Stimulated activated CD8-positive, alpha-beta memory T cell treated with anti-CD3 and anti-CD28 coated beads, Interleukin-12 subunit alpha, Interleukin-12 subunit beta, amount 100 ng/mL, for 24 hours (primary cell): ENCODE results near the gene GRK7.

ENCODE experiments used
- DNase-seq: peaks from one replicate; pipeline ENCODE4 v3.0.0-alpha.2; 2020; ENCODE audit errors: extremely low read depth

The GRK7 gene, protein sequence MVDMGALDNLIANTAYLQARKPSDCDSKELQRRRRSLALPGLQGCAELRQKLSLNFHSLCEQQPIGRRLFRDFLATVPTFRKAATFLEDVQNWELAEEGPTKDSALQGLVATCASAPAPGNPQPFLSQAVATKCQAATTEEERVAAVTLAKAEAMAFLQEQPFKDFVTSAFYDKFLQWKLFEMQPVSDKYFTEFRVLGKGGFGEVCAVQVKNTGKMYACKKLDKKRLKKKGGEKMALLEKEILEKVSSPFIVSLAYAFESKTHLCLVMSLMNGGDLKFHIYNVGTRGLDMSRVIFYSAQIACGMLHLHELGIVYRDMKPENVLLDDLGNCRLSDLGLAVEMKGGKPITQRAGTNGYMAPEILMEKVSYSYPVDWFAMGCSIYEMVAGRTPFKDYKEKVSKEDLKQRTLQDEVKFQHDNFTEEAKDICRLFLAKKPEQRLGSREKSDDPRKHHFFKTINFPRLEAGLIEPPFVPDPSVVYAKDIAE (N-terminal part only)

DNA sequence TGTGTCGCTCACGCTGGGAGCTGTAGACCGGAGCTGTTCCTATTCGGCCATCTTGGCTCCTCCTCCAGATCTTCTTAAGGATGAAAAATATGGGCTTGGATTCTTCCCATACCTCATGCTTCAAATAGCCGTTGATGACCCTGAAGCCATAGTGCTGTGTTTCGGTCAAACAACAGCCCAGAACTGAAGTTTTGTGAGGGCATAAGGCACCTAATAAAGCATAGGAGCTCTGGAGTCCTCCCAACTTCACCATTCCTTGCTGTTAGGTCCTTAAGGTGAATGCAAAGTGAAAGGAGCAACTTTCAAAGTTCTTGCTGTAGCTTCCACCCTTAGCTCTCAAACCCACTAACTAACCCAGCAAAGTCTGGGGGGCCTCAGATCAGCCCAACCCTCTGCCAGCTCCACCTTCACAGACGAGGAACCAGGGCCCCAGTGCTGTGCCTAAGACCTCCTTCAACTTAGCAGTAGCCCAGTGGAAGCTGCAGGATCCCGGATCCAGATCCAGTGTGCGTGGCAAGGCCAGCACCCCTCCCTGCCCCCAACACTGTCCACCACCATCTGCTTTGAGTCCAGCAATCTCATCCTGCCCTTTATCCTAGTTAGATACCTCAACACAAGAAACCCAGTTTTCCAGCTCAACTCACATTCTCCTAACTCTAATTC lies at the start of gene GRK7:
TSS of gene GRK7 (plus strand) at position 321 of the 663 bp plus-strand sequence. CDS start 14,877 bp downstream, outside the sequence.
- DNase-seq: no peak

DNA sequence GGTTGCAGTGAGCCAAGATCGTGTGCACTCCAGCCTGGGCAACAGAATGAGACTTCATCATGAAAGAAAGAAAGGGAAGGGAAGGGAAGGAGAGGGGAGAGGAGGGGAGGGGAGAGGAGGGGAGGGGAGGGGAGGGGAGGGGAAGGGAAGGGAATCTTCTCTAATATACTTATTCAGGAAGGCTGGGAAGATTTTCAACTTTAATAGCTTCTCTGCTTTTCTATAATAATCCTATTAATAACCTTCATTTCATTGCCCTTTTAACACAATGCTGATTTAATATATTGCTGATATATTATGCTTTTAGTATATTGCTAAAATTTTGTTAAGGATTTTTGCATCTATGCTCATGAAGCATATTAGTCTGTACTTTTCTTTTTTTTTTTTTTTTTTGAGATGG lies 48.5 kb upstream of the GRK7 start:
- DNase-seq: no peak

DNA sequence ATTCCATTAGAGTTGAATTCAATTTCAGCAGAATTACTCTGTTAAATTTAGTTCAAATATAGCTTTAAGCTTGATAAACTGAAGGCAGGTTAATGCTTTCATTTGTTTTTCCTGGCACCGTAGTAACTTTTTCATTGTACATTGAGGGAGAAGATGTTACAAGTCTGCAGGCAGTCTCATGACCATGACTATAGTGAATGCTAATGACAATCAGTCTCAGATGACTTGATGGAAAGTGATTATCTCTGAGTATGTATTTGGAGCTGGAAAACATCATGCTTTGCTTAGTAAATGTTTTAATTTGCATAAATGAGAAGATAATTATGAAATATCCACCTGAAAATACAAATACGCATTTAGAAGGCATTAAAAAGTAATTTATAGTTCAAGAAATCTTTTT lies 41.1 kb upstream of the GRK7 start:
- no peak for DNase-seq

DNA sequence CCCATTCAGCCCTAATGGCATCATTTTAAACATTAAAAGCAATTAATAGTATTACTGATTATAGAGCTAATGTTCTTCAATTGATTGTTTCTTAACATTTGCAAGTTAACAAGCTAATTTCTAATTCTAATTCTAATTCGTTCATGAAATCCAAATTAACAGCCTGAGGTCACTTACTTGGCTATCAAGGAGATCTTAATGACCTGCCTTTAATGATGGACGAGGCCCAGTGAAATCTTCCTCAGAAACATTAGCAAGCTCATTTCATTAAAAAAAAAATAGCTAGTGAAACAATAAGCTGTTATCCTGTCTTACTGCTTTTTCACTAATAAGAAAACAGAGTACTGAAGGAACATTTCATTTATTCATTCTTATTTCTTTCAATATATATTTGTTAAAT lies 40.6 kb upstream of the GRK7 start:
- DNase-seq: no peak

DNA sequence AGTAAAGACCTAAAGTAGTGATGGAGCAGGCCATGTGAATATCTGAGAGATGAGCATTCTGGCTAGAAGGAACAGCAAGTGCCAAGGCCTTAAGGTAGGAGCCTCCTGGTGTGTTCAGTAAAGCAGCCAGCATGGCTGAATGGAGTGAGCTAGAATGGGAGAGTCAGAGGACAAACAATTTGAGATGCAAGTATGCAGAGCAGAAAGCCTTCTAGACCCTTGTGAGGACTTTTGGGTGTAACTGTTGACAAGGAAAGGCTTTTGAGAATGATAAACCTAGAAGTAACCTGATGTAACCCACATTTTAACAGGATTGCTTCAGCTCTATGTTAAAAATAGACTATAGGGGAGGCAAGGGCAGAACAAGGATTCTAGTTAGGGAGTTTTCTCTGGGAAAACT lies 40.0 kb upstream of the GRK7 start:
- no peak for DNase-seq

DNA sequence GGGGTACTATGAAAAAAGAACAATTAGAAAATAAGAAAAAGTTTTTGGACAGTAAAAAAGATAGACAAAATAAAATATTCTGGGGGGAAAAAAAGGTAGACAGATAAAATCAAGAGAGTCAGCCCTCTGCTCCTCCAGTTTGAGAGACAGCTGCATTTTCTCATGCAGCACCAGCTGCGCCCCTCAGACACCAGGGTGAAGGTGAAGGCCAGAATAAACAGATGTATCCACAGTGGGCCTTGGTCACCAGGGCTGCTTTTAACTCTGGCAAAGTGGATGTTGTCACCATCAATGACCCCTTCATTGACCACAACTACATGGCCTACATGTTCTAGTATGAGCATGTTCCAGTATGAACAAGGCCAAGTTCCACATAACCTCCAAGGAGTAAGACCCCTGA lies 39.0 kb upstream of the GRK7 start:
- no peak for DNase-seq

DNA sequence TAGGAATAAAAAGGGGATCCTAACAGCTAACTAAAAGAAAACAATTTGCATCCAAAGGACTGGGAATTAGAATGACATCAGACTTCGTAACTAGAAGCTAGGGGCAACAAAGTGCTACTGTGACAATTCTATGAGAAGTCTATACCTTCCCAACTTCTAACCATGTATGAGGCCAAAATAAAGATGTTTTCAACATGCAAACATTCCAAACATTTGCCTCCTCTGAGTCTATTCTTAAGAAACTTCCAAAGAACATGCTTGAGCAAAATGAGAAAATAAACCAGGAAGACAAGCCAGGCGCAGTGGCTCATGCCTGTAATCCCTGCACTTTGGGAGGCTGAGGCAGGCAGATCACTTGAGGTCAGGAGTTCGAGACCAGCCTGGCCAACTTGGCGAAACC lies 38.2 kb upstream of the GRK7 start:
- no peak for DNase-seq

DNA sequence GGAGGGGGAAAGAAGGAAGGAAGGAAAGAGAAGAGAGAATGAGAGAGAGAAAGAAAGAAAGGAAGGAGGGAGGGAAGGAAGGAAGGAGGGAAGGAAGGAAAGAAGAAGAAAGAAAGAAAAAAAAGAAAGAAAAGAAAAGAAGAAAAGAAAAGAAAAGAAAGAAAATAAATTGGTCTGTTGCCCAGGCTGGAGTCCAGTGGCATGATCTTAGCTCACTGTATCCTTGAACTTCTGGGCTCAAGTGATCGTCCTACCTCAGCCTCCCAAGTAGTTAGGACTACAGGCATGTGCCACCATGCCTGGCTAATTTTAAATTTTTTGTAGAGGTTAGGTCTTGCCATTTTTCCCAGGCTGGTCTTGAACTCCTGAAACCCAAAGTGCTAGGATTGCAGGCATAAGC lies 36.7 kb upstream of the GRK7 start:
- no peak for DNase-seq

DNA sequence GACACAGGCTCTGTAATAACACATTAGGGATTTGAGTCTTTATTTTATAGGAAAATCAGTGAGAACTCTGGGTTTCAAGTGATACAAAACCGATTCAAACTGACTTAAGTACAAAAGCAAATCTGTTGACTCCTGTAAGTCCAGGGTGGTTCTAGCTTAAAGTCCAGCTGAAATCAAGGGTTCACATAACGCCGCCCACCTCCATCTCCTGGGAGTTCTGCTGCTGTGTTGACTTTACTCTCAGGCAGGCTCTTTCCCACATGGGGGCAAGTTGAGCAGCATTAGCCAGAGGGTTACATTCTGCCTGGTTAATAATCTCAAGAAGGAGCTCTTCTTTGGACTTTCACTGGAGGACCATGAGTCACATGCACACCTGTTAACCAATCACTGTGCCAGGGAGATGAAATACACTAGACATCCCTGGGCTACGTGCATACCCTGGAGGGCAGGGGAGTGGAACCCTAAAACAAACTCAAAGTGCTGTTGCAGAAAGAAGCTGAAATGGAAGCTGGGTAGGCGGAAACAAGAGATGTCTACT lies 34.8 kb upstream of the GRK7 start:
- no peak for DNase-seq

DNA sequence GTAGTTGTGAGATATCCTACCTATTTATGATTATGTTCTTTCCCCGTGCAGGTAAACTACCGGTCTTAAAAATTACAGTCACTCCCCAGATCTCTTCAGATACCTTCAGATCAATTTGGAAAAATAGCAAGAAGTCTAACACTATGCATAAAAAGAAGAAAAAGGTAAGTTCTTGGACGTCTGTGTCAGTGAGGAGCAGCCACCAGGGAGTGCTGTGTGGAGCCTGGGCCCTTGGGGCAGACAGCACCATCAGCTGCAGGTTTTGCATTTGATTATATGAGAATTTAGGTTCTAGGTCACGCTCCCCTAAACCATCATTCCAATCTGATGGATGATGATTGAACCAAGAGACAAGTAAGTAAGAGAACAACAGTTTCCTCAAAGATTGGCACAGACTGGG lies 34.0 kb upstream of the GRK7 start:
- DNase-seq: no peak

DNA sequence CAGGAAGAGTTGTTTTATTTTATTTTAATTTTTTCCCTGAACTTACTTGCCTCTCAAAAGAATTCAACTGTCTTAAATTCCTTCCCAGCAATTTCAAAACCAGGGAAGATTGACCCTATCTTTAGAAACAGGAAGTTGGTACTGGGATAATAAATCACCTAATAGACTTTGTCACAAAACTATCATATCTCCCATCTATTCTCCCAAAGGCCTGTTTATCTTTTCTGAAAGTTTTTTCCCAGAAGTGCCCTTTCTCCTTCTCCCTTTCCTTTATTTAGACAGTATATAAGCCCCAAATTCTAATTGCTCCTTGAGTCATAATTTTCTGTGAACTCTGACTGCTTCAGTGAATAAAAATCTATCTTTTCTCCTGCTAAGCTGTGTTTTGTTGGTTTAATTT lies 28.0 kb upstream of the GRK7 start:
- no peak for DNase-seq

DNA sequence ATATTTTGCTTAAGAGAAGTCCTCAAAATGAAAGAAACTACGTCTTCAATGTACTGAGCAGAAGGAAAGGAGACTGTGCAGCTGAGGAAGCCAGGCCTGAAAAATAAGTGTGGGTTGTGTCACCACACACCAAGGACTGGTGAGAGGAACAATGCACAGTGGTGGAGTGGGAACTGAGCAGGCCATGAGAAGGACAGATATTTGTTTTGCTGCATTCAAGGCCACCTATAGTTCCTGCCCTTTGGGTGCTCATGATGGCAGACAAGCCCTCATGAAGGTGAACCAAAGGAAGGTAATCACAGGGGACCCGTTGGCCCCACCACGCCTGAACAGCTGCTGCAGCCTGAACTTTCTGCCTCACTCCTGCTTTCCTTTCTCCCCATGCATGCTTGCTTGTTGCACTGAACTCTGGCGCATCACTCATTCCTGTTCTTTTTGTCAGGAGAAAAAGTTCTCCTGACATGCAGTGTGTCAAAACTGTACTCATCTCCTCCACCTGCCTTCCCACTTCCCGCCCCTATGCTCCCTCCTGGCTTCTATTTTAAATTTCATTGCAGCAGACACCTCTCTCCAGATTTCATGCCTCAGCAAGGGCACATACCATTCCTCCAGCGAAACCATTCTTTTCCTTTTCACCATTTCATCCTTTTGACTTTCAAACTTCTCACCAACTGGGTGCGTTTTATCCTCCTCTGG lies 27.3 kb upstream of the GRK7 start:
- DNase-seq: no peak

DNA sequence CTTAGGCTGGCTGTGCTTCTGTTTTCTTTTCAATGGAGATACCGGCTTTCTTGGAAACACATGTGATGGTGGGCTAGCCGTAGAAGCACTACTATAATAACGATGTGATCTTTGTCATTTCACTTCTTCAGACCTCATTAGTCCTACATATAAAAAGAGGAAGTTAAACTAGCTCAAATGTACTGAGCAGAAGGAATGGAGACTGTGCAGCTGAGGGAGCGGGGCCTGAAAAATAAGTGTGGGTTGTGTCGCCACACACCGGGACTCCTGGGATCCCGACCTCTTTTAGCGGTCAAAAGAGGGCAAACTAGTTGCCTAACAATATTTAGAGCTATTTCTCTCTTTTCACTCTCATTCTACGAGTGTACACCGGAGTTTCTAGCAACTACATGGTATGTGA lies 26.1 kb upstream of the GRK7 start:
- no peak for DNase-seq

DNA sequence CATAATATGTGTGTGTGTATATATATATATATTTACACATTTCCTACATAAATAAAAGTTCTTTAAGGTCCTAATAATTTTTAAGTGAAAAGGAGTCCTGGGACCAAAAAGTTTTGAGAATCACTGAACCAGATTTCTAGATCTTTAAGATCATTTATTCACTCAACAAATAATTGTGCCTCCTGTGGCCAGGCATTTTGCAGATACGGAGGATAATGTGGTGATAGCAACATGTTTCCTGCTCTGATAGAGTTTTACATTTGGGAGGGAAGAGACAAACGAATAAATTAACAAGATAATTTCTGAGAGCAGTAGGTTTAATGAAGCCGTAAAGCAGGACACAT lies 25.6 kb upstream of the GRK7 start:
- DNase-seq: no peak

DNA sequence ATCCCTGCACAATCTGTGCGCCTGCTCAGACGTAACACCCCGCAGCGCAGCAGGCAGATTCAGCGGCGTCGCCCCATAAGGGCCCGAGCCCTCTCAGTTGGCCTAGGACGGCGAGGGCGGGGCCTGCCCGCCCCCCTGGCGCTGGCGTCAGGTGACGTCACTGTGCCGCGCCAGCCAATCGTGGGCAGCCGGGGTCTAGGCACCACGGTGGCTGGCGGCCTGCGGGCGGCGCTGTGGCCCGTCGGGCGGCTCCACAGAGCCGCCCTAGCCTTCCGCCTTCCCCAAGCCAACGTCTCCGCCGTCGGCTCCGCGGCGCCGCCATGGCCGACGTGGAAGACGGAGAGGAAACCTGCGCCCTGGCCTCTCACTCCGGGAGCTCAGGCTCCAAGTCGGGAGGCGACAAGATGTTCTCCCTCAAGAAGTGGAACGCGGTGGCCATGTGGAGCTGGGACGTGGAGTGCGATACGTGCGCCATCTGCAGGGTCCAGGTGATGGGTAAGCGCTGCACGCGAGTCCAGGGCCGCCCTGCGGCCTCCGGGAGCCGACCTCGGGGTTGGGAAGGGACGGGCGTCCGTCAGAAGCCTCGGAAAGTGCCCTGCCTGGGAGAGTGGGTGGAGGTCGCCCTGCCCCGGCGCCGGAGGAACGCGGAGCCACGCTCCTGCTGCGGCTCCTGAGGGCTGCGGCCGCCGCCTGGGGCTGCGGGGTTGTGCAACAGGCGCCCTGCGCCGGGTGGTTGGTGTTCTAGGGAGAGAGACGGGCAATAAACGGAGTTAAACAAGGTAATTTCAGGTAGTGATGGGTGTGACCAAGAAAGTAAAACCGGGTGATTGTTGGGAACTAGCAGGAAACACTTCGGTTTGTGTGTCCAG lies 25.0 kb upstream of the GRK7 start, which contains the start of gene RNF7:
TSS of gene RNF7 (plus strand) at position 277 of the 869 bp plus-strand sequence. CDS start at position 321, 44 bp downstream.
- DNase-seq: peak; percentile 89

DNA sequence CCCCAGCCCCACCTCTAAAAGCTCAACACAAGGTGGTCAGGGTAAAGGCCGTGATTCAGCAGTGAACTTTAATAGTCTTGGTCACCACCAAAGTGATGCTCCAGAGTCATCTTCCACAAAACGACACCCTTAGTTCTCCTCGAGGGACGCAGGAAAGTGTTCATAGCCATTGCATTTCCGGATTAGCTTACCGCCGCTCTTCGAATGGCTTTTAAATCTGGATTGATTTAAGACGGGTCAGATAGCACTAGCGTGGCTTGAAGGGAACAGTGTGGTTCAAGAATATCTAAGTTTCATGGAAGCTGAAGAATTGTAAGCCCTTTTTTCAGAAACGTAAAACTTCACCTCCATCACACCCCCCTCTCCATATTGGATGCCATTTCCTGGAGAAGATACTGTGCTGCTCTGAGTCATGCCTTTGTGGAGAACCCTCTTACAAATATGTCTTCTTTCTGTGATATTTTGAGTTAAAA lies 24.3 kb upstream of the GRK7 start:
- no peak for DNase-seq

DNA sequence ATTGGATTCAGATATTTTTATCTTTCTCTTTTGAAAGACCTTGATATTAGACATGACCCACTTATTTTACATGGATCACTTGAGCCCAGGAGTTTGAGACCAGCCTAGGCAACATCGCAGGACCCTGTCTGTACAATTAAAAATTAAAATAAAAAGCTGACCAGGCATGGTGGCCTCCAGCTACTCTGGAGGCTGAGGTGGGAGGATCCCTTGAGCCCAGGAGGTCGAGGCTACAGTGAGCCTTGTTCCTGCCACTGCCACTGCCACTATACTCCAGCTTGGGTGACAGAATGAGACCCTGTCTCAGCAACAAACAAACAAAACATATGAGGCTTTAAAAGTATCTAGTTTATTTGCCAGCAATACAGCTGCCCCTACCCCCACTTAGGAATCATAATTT lies 23.5 kb upstream of the GRK7 start:
- no peak for DNase-seq

DNA sequence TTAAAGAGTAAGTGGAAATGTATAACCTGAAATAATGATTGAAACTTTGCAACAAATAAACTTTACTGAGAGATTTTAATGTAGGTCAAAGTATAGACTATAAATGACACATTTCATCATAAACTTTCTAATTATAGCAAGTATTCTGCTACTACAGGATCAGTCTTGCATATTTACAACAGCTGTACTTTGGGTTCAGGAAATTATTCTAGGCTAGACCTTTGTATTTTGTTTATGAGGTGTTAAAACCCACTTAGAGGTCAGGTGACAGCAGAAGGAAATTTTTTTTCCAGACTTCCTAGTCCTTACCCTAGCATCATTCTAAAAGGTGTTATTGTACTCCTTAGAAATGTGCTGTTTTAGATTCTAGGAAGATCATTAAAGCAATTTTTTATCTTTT lies 22.9 kb upstream of the GRK7 start:
- no peak for DNase-seq

DNA sequence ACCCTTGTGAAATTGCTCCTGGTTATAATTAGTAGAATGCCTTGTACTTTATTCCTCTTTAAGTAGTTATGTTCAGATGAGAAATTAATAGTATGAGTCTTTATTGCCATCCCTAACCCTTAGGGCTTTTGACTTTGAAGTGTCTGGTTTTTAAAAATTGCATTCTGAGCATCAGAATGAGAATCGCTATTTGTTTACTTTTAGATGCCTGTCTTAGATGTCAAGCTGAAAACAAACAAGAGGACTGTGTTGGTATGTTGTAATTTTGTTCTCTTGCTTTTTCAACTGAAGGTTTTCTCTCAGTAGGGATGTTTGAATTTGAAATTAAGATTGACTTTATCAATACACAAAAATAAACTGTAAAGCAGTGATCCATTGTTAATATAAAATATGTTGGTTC lies 19.9 kb upstream of the GRK7 start:
- DNase-seq: no peak

DNA sequence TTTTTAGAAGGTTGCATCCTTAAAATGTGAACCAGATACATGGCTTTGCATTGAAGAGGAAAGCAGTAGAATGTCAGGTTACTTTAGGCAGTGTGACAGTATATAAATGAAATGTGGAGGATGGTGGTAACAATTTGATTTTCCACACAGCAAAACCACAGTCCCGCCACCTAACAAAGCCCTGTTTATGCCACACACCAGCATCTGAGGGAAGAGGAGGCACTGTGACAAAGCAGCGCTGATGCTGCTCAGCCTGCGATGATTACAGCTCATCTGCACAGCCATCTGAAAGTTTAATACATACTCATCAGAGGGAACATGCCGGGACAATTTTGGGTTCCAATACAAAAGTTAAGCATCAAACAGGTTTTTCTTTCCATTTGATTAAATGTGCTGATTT lies 16.2 kb upstream of the GRK7 start:
- no peak for DNase-seq

DNA sequence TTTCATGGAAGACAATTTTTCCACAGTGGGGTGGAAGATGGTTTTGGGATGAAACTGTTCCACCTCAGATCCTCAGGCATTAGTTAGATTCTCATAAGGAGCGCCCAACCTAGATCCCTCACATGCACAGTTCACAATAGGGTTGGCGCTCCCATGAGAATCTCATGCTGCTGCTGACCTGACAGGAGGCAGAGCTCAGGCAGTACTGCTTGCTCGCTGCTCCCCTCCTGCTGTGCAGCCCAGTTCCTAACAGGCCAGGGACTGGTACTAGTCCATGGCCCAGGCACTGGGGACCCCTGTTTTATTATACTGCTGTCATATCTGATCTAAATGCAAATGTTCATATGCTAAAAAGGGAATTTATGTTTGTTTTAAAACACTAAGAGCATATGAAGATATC lies 9.8 kb upstream of the GRK7 start:
- DNase-seq: no peak
